ENCODE measurements around the gene TLCD4.

Gene TLCD4

GRCh38 chr1:95095833-95096217 lies 21.3 kb upstream of the TLCD4 start:
- no peak for DNase-seq (ENCODE audit: low read depth)

- no peak for DNase-seq (ENCODE audit: low read depth)
Observed at GRCh38 chr1:95096218-95096841, 20.8 kb upstream of the TLCD4 start.

GRCh38 chr1:95097426-95097825 lies 19.7 kb upstream of the TLCD4 start:
- DNase-seq (ENCODE audit: low read depth): no peak

GRCh38 chr1:95098196-95098595 lies 19.0 kb upstream of the TLCD4 start:
- DNase-seq (ENCODE audit: low read depth): no peak

- DNase-seq (ENCODE audit: low read depth): no peak
Observed at GRCh38 chr1:95108792-95109191, 8.4 kb upstream of the TLCD4 start.

- DNase-seq (ENCODE audit: low read depth): no peak
Observed at GRCh38 chr1:95111014-95111413, 6.1 kb upstream of the TLCD4 start.

GRCh38 chr1:95113684-95114083 lies 3.5 kb upstream of the TLCD4 start:
- no peak for DNase-seq (ENCODE audit: low read depth)

GRCh38 chr1:95115708-95116137 lies 1.4 kb upstream of the TLCD4 start:
- no peak for DNase-seq (ENCODE audit: low read depth)

- DNase-seq (ENCODE audit: low read depth): no peak
Observed at GRCh38 chr1:95116580-95117206, 462 bp upstream of the TLCD4 start.

- DNase-seq (ENCODE audit: low read depth): no peak
Observed at GRCh38 chr1:95118067-95118499, 928 bp downstream of the TLCD4 start.

- no peak for DNase-seq (ENCODE audit: low read depth)
Observed at GRCh38 chr1:95118710-95119109, 1.6 kb downstream of the TLCD4 start.

- DNase-seq (ENCODE audit: low read depth): no peak
Observed at GRCh38 chr1:95119273-95119672, 2.1 kb downstream of the TLCD4 start.

- DNase-seq (ENCODE audit: low read depth): no peak
Observed at GRCh38 chr1:95122151-95122697, 5.1 kb downstream of the TLCD4 start.

- DNase-seq (ENCODE audit: low read depth): no peak
Observed at GRCh38 chr1:95124342-95124741, 7.2 kb downstream of the TLCD4 start.

- no peak for DNase-seq (ENCODE audit: low read depth)
Observed at GRCh38 chr1:95126366-95126765, 9.2 kb downstream of the TLCD4 start.

- no peak for DNase-seq (ENCODE audit: low read depth)
Observed at GRCh38 chr1:95126846-95127245, 9.7 kb downstream of the TLCD4 start.

GRCh38 chr1:95127380-95127779 lies 10.2 kb downstream of the TLCD4 start:
- DNase-seq (ENCODE audit: low read depth): no peak

- DNase-seq (ENCODE audit: low read depth): no peak
Observed at GRCh38 chr1:95132762-95133161, 15.6 kb downstream of the TLCD4 start.

- DNase-seq (ENCODE audit: low read depth): no peak
Observed at GRCh38 chr1:95133687-95134086, 16.5 kb downstream of the TLCD4 start.

- DNase-seq (ENCODE audit: low read depth): no peak
Observed at GRCh38 chr1:95138223-95138622, 21.1 kb downstream of the TLCD4 start.

GRCh38 chr1:95139039-95139438 lies 21.9 kb downstream of the TLCD4 start:
- DNase-seq (ENCODE audit: low read depth): no peak

- DNase-seq (ENCODE audit: low read depth): no peak
Observed at GRCh38 chr1:95140791-95141190, 23.6 kb downstream of the TLCD4 start.

- no peak for DNase-seq (ENCODE audit: low read depth)
Observed at GRCh38 chr1:95145493-95145892, 28.3 kb downstream of the TLCD4 start.

- DNase-seq (ENCODE audit: low read depth): no peak
Observed at GRCh38 chr1:95146637-95147036, 29.5 kb downstream of the TLCD4 start.

Measured in CMK (cell line).